Measurements from ENCODE around the gene GLRA1. TPM values are rescaled to one million over a fixed set of nuclear protein-coding genes. Genes with fewer than 3 reads are reported as not detected.

Gene GLRA1
- polyA plus RNA-seq, 1 donor (not counting 4 experiments of a cell fraction or from before 2014, with no cell fraction given), result not detected

- Histone ChIP-seq H3K4me3 (ENCODE audit: control insufficient read depth in 2 of 3, extremely low read depth in 1 of 3, insufficient read depth in 2 of 3, low read depth in 1 of 3, low read length in 3 of 3) (no peak overlapping the region), H3K27ac (ENCODE audit: control insufficient read depth, insufficient read depth, low read length) (no peak overlapping the region), H3K79me2 (ENCODE audit: control insufficient read depth, insufficient read depth, low read length) (no peaks in the 10 kb centered on the region), H3K9ac (ENCODE audit: control insufficient read depth, extremely low read depth, insufficient read depth, low read length) (no peak overlapping the region), H2AFZ (ENCODE audit: control insufficient read depth, low read length) (no peak overlapping the region), H4K20me1 (ENCODE audit: control insufficient read depth, extremely low read depth, insufficient read depth, low read length) (peaks cover 4% of the 10 kb centered on the region), H3K9me3 (ENCODE audit: control insufficient read depth, low read depth, low read length) (no peaks in the 10 kb centered on the region), H3K27me3 (ENCODE audit: control insufficient read depth, extremely low read depth, insufficient read depth, low read length) (no peaks in the 10 kb centered on the region), H3K36me3 (ENCODE audit: control insufficient read depth in 2 of 2, extremely low read depth in 1 of 2, insufficient read depth in 2 of 2, low read length in 2 of 2) (peaks cover 1 to 5% of the 10 kb centered on the region in 2 experiments), H3K9me1 (ENCODE audit: control insufficient read depth, extremely low read depth, insufficient read depth, low read length) (peaks cover 3% of the 10 kb centered on the region), H3K4me1 (ENCODE audit: control insufficient read depth, extremely low read depth, insufficient read depth, low read length) (peaks cover 11% of the 10 kb centered on the region), H3K4me2 (ENCODE audit: control insufficient read depth, extremely low read depth, insufficient read depth, low read depth, low read length) (no peak overlapping the region)
- TF ChIP-seq EZH2 (IDR thresholded peaks at IDR 0.05; ENCODE audit: low read length) (no peak), CTCF (optimal IDR thresholded peaks at IDR 0.05 in 1 of 3, IDR thresholded peaks at IDR 0.05 in 1 of 3, conservative IDR thresholded peaks at IDR 0.05 in 1 of 3; ENCODE audit: extremely low read depth in 1 of 3, insufficient read depth in 2 of 3, low read length in 3 of 3) (no peak)
- DNase-seq (ENCODE audit: low read depth, low spot score) (no peak), FAIRE-seq (no peak)
- dilution Hi-C loops (cut with MboI; ENCODE audit: extremely low pct_ligation_motif_present, low sequenced_read_pairs), result no loop called here
Measured at GRCh38 chr5:151822141-151822540, 102.5 kb downstream of the GLRA1 start.

- Histone ChIP-seq H3K9me1 (ENCODE audit: control insufficient read depth, extremely low read depth, insufficient read depth, low read length) (peaks cover 3% of the 10 kb centered on the region), H4K20me1 (ENCODE audit: control insufficient read depth, extremely low read depth, insufficient read depth, low read length) (peaks cover 4% of the 10 kb centered on the region), H3K4me1 (ENCODE audit: control insufficient read depth, extremely low read depth, insufficient read depth, low read length) (peaks cover 11% of the 10 kb centered on the region), H3K4me3 (ENCODE audit: control insufficient read depth in 2 of 3, extremely low read depth in 1 of 3, insufficient read depth in 2 of 3, low read depth in 1 of 3, low read length in 3 of 3) (no peak overlapping the region), H2AFZ (ENCODE audit: control insufficient read depth, low read length) (no peak overlapping the region), H3K79me2 (ENCODE audit: control insufficient read depth, insufficient read depth, low read length) (no peaks in the 10 kb centered on the region), H3K27me3 (ENCODE audit: control insufficient read depth, extremely low read depth, insufficient read depth, low read length) (no peaks in the 10 kb centered on the region), H3K36me3 (ENCODE audit: control insufficient read depth in 2 of 2, extremely low read depth in 1 of 2, insufficient read depth in 2 of 2, low read length in 2 of 2) (peaks cover 3 to 5% of the 10 kb centered on the region in 2 experiments), H3K9ac (ENCODE audit: control insufficient read depth, extremely low read depth, insufficient read depth, low read length) (no peak overlapping the region), H3K4me2 (ENCODE audit: control insufficient read depth, extremely low read depth, insufficient read depth, low read depth, low read length) (no peak overlapping the region), H3K27ac (ENCODE audit: control insufficient read depth, insufficient read depth, low read length) (no peak overlapping the region), H3K9me3 (ENCODE audit: control insufficient read depth, low read depth, low read length) (no peaks in the 10 kb centered on the region)
- no peak for DNase-seq (ENCODE audit: low read depth, low spot score)
- FAIRE-seq, result no peak
- dilution Hi-C loops (cut with MboI; ENCODE audit: extremely low pct_ligation_motif_present, low sequenced_read_pairs), result no loop called here
- no peak for TF ChIP-seq CTCF (optimal IDR thresholded peaks at IDR 0.05 in 1 of 3, IDR thresholded peaks at IDR 0.05 in 1 of 3, conservative IDR thresholded peaks at IDR 0.05 in 1 of 3; ENCODE audit: extremely low read depth in 1 of 3, insufficient read depth in 2 of 3, low read length in 3 of 3)
- no peak for TF ChIP-seq EZH2 (IDR thresholded peaks at IDR 0.05; ENCODE audit: low read length)
Measured at GRCh38 chr5:151820903-151821302, 103.7 kb downstream of the GLRA1 start.
